ENCODE results near the gene ST3GAL4.

- no peak for TF ChIP-seq TCF12 (IDR thresholded peaks at IDR 0.05)
- TF ChIP-seq GABPA (IDR thresholded peaks at IDR 0.05; ENCODE audit: low read depth): no peak
- TF ChIP-seq NRF1 (IDR thresholded peaks at IDR 0.05; ENCODE audit: low read depth, low read length): no peak
- TF ChIP-seq YY1 (IDR thresholded peaks at IDR 0.05; ENCODE audit: low read depth): no peak
- no peak for TF ChIP-seq CTCF (IDR thresholded peaks at IDR 0.05)
Measured at GRCh38 chr11:126396965-126397364, 41.5 kb downstream of the ST3GAL4 start.
